Stimulated activated CD4-positive, alpha-beta T cell treated with anti-CD3 and anti-CD28 coated beads, Interleukin-1b, Interleukin-23, amount 100 ng/mL, for 48 hours (primary cell): ENCODE results near the gene SLC25A52.
"Not testable (repeated sequence)": the region's sequence is repeated elsewhere in the genome, so short reads cannot be mapped to it uniquely, and the experiment has no call there.

ENCODE experiments used
- DNase-seq: peaks from one replicate; pipeline ENCODE4 v3.0.0-alpha.2; 2020

SLC25A52 gene

DNA sequence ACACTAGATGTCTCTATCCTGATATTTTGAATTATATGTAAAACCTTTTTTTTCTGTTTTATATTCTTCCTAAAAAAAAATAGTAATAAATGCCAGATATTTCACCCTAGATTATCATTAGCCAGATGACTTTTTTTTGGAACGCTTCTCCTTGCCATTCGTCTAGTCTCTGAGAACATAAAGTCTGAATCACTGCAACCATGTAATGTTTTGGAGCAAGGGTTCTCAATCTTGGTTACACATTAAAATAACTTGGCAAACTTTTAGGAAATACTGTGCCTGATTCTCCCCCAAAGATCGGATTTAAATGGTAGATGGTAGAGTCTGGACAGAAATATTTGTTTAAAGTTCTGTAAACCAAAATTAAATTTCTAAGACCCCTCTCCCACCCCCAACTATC is 21.0 kb downstream of the SLC25A52 start:
- no peak for DNase-seq

DNA sequence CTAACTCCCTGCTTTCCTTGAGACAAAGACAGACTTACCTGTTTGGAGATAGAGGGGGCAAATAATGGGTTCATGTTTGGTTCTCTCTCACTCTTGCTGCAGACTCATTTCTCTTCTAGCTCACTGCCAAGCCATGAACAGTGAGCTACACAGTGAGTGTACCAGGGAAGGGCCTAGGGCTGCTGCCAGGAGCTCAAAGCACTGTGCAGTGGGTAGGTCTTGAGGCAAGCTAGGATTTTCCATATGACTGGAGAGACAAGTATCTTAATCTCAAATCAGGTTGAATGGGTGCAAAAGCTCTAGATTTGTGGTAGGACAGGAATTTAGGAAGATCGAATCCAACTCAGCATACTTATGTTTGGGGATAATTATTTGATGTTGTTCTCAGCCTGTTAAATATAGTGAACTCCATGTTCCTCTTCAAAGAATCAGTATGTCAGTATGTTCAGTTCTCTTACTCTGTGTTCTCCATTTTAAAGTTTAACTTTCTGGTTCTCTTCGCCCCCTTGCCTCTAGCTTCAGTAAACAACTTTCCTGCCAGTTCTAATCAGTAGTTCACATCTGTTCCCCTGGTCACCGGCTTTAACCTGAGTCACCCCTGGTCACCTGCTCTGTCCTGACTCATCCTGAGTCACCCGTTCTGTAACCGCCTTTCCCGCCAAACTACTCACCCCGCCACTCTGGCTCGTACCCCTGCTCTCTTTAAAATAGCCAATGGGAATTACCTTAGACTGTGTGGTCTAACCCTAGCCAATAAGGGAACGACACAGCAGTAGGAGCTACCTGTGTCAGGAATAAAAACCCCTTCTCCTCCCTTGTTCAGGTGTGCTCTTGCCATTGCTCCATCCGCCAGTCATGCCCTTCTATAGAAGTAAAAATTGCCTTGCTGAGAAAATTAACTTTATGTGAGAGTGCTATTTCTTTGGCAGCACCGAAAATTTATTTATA is 21.9 kb downstream of the SLC25A52 start:
- no peak for DNase-seq

DNA sequence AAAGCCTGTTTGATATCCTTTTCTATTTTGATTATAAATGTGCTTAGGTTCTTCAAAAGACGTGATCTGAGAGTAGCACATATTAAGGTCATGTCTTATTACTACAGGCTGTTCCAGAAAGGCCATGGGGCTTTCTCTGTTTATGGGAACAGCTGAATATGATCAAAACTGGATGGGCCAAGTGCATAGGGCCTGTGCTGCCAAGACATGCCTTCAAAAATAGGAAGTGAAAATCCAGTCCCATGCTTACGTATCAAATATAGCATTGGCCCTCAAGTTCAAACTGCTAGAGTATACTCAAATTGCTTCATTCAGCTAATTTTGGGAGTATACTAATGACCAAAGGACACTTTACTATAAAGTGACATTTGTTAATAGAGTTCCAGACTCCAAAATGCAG is 24.1 kb downstream of the SLC25A52 start:
- no peak for DNase-seq

GRCh38 chr18:31731628-31732027 is 29.1 kb downstream of the SLC25A52 start:
- no peak for DNase-seq

- not testable (repeated sequence) for DNase-seq
Observed at GRCh38 chr18:31729196-31729595, 31.5 kb downstream of the SLC25A52 start.

DNA sequence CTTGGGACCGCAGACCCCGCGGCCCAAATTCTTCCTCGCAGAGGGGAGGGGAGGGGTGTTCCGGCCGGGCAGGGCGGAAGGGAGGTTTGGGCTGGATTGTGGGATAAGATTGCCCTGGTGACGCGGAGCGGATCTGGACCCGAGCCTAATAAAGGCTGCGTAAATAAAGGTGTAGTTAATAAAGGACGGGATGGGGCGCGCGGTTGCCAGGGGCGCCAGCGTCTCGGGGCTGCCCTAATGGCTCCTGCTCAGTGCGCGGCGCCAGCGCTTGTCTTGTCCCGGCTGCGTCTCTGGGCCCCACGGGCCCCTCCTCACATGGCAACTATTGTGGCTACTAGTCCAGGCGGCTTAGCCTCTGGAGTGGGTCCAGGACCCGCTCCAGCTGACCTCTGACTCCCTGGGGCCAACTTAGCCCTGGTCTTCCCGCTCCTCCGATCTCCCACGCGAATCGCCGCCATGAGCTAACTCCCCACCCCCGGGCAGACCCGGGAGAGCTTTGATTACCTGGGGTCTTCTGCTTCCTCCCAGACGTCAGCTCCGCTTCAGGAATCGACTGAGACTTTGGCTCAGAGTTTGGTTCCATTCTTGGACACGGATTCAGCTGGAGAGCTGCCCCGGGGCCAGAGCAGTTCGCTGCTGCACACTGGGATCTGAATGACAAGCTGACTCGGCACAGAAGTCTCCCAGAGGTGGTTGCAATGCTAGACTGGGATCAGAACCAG is 36.5 kb downstream of the SLC25A52 start:
- no peak for DNase-seq

- no peak for DNase-seq
Observed at GRCh38 chr18:31723639-31723989, 37.1 kb downstream of the SLC25A52 start.

DNA sequence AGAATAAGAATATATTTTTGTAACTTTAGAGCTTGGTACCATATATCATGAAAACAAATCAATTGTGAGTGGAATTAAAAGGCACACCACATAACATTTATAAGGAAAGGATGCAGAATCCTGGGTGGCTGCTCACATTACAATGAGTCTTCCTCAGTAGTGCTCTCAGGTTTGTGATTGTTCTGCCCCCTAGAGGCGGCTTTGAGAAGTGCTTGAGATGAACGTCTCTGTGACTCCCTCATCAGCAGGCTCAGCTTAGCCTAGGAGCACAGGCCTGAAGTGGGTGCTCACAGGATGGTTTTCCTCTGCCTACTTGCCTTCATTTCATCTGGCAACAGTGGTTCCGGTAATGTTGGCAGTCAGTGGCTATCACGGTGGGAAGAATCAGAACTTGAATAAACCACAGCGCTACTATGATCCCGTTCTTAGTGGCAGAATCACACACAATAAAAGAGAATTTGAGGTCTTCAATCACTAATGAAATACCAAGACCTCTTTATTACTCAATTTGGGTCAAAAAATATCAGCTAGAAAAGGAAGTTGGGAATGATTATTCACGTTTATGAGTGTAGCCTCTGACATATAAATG is 38.2 kb downstream of the SLC25A52 start:
- peak; percentile 74 for DNase-seq

DNA sequence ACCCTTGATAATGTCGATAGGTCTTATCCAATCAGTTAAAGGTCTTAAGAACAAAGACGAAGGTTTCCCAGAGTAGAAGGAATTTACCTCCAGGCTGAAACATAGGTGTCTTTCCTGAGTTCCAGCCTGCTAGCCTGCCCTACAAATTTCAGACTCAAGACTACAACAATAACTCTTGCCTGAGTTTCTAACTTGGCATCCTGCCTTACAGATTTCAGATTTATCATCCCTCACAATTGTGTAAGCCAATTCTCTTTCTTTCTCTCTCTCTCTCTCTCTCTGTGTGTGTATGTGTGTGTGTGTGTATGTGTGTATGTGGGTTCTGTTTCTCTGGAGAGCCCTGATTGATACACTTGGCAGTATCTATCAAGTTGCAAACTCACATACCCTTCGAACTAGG is 39.1 kb downstream of the SLC25A52 start:
- DNase-seq, result no peak

- no peak for DNase-seq
Observed at GRCh38 chr18:31720867-31721266, 39.8 kb downstream of the SLC25A52 start.

DNA sequence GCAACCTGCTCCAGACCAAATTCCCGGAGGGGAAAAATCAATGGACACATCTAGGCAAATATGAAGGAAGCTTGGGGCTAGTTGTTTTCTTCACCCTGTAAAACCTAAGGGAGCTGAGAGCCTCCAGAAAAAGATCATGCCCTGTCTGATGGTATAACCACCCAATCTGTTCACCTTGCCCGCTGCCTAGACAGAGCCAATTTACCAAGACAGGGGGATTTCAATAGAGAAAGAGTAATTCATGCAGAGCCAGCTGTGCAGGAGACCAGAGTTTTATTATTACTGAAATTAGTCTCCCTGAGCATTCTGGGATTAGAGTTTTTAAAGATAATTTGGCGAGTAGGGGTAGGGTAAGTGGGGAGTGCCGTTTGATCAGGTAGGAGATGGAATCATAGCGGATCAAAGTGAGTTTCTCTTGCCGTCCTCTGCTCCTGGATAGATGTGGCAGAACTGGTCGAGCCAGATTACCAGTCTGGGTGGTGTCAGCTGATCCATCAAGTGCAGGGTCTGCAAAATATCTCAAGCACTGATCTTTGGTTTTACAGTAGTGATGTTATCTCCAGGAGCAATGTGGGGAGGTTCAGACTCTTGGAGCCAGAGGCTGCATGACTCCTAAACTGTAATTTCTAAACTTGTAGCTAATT is 41.2 kb downstream of the SLC25A52 start:
- no peak for DNase-seq

GRCh38 chr18:31718386-31718785 is 42.3 kb downstream of the SLC25A52 start:
- no peak for DNase-seq

GRCh38 chr18:31716362-31716761 is 44.3 kb downstream of the SLC25A52 start:
- DNase-seq, result no peak

DNA sequence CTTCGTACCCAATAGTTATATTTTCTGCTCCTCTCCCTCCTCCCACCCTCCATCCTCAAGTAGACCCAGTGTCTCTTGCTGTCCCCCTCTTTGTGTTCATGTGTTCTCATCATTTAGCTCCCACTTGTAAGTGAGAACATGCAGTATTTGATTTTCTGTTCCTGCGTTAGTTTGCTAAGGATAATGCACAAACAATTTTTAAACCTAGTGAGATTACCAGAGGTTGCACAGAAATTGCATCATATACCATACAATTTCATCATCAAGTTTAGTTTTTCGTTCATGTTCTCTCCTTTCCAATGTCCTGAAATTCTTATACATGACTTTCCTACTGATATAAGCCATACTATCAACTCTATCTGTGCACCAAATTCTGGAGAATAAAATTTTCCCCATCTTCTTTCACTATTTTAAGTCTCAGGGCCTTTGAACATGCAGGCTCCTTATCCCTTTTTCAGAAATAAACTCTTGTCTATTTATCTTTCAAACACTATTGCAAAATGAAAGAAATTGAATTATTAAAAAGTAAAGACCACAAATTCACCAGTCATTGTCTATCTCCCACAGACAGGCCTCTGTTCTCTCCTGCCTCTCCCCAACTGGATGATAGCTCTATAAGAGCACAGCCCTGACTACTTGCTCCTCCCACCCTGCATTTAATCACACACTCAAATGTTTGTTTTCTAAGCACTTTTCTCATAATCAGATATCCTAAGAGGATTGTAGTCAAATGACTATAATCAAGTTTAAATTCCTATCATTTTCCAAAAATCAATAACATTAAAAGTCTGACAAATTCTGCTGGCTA is 49.1 kb downstream of the SLC25A52 start:
- no peak for DNase-seq

- no peak for DNase-seq
Observed at GRCh38 chr18:31710826-31711225, 49.9 kb downstream of the SLC25A52 start.
